NCI-H1105 (cell line): Measurements from ENCODE around the gene SRPK3.
"Not testable (repeated sequence)": the region's sequence is repeated elsewhere in the genome, so short reads cannot be mapped to it uniquely, and the experiment has no call there.

Source experiments
- DNase-seq: peaks from one replicate; lab custom pipeline; 2025; lab: John Stamatoyannopoulos, UW

SRPK3 gene

GRCh38 chrX:153745067-153745433 lies 35.8 kb upstream of the SRPK3 start:
- not testable (repeated sequence) for DNase-seq

- no peak for DNase-seq
Measured at GRCh38 chrX:153746359-153746758, 34.5 kb upstream of the SRPK3 start.

DNA sequence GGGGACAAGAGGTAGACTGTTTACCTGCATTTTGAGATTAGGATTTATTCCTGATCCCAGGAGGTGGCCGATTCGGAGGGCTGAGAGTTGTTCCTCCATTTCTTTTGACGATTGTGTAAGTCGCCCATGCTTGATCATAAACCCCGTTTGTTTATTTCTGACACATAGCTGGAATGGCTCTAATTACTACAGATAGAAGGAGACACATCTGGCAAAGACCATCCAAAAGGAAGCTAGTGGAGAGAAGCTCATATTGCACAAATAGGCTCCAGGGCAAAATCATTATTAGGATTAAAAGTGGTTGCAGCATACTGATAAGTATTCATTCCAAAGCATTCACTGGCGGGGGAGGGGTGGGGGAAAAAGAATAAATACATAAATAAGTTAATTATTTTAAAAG lies 33.9 kb upstream of the SRPK3 start:
- DNase-seq, result not testable (repeated sequence)

- DNase-seq, result not testable (repeated sequence)
Measured at GRCh38 chrX:153749017-153749416, 31.8 kb upstream of the SRPK3 start.

DNA sequence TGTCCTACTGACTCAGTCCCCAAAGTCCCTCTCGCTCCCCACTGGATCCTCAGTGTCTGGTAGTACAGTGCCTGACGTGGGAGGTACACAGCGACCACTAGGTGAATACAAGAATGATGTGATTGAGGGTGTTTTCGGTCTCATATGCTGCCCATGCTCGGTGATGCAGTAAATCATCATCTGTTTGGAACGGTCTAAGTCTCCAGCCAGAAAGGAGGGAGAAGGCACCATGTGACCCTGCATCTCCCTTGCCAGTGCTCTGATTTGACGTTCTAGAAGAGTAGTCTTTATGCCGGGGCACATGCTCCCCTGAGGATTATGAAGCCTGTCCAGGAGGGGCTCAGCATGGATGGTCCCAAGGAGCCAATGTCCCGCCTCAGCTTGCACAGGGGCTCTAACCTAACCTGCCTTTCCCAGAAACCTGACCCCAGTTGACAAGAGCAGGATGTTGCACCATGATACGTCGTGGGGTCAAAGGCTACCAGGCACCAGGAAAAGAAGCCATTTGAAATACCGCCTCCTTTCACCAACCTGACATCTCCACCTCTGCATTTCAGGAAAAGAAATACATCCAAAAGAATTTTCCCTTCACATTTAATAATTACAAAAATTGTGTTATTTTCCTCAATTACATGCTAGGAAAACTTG lies 30.6 kb upstream of the SRPK3 start:
- DNase-seq, result no peak

DNA sequence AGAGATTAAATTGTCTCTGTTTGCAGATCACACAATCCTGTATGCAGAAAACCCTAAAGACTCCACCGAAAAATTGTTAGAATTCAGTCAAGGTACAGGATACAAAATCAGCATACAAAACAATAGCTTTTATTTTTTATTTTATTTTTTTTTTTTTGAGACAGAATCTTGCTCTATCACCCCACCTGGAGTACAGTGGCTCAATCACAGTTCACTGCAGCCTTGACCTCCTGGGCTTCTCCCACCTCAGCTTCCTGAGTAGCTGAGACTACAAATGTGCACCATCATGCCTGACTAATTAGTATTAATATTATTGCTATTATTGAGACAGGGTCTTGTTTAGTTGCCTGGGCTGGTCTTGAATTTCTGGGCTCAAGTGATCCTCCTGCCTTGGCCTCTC lies 25.7 kb upstream of the SRPK3 start:
- DNase-seq, result no peak

- DNase-seq, result no peak
Measured at GRCh38 chrX:153761863-153762262, 19.0 kb upstream of the SRPK3 start.

- no peak for DNase-seq
Measured at GRCh38 chrX:153762626-153763173, 18.1 kb upstream of the SRPK3 start.

DNA sequence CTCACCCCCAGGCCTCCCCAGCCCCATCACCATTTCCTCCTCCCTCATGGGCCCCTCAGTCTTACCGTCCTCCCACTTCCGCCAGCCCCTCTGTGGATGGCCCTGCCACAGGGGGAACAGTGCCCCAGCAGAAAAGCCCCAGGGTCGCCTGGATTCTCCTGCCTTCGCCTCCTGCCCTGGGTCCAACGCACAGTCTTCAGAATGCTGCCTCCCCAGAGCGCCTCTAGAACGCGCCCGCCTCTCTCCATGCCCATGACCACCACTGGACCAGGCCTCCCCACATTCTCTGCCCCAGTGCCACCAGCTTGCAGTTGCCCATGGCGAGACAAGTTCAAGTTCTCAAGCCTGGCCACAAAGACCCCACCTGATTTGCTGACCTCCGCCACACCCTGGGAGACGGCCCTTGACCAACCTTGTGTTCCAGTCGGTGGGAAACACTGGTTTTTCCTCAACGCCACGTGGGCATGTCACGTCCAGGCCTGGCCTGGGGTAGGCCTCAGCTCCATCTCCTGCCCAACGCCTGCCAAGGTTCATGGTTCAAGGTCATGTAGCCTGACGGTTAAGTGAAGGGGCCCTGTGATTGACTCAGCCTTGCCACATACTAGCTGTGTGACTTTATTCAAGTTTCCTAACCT lies 17.4 kb upstream of the SRPK3 start:
- DNase-seq, result no peak

GRCh38 chrX:153763989-153764755 lies 16.7 kb upstream of the SRPK3 start, which contains the start of gene PLXNB3:
Gene PLXNB3, plus strand, starts transcription at chrX:153764249. Its CDS starts 1,287 bp downstream, at chrX:153765536.
- DNase-seq, result peak; percentile 91

GRCh38 chrX:153764786-153765137 lies 16.1 kb upstream of the SRPK3 start:
- no peak for DNase-seq

DNA sequence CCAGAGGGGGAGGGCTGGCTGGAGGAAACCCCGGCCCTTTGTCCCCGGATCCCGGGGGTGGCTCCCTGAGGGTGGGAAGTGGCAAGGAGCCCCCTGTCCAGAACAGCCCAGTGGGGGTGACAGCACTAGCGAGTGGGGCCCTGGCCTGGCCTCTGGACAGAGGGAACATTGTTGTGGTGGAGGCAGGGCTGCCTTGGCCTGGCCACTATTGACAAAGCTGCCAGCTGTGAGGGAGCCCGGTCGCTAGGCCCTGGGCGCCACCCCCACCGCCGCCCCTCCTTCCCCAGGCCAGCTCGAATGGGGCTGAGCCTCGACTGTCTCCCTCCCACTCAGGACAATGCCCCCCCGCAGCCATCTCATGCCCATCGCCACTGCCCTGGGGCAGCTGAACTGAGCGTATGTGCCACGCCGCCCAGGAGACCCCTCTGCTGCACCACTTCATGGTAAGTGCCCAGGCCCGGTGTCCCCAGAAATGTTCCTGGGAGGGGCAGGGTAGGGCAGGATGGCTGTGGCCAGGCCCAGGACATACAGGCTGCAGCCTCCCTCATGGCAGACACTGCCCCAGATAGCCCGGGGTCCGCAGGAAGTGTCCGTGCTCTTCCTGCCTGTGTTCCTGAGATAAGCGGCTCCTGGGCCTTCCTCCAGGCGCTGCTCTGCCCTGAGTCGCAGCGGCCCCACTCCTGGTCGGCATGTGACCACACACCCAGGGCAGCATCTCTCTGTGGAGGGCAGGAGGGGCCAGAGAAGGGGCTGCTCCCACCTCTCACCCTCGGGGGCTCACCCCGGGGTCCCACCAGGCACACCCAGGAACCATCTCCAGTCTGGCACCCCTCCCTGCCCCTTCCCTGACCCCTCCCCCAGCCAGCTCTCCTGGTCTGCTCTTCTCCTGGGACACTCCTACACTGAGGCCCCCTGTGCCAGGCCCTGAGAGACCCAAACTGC lies 15.4 kb upstream of the SRPK3 start:
- DNase-seq, result no peak

GRCh38 chrX:153766098-153766817 lies 14.6 kb upstream of the SRPK3 start:
- no peak for DNase-seq

DNA sequence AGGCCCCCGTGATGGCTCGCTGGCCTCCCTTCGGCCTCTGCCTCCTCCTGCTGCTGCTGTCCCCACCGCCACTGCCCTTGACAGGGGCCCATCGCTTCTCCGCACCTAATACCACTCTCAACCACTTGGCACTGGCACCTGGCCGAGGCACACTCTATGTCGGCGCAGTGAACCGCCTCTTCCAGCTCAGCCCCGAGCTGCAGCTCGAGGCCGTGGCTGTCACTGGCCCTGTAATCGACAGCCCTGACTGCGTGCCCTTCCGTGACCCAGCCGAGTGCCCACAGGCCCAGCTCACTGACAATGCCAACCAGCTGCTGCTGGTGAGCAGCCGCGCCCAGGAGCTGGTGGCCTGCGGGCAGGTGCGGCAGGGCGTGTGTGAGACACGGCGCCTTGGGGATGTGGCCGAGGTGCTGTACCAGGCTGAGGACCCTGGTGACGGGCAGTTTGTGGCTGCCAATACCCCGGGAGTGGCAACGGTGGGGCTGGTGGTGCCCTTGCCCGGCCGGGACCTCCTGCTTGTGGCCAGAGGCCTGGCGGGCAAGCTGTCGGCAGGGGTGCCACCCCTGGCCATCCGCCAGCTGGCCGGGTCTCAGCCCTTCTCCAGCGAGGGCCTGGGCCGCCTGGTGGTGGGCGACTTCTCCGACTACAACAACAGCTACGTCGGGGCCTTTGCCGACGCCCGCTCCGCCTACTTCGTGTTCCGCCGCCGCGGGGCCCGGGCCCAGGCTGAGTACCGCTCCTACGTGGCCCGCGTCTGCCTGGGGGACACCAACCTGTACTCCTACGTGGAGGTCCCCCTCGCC lies 13.8 kb upstream of the SRPK3 start:
- DNase-seq, result no peak

DNA sequence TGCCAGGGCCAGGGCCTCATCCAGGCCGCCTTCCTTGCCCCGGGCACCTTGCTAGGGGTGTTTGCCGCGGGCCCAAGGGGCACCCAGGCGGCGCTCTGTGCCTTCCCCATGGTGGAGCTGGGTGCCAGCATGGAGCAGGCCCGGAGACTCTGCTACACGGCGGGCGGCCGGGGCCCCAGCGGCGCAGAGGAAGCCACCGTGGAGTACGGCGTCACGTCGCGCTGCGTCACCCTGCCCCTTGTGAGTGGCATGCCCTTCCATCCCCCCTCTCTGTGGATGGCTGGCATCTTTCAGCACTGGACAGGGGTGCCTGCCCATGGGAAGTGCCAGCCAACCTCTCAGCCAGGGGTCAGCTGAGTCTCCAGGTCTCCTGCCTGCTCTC lies 13.2 kb upstream of the SRPK3 start:
- DNase-seq, result no peak

DNA sequence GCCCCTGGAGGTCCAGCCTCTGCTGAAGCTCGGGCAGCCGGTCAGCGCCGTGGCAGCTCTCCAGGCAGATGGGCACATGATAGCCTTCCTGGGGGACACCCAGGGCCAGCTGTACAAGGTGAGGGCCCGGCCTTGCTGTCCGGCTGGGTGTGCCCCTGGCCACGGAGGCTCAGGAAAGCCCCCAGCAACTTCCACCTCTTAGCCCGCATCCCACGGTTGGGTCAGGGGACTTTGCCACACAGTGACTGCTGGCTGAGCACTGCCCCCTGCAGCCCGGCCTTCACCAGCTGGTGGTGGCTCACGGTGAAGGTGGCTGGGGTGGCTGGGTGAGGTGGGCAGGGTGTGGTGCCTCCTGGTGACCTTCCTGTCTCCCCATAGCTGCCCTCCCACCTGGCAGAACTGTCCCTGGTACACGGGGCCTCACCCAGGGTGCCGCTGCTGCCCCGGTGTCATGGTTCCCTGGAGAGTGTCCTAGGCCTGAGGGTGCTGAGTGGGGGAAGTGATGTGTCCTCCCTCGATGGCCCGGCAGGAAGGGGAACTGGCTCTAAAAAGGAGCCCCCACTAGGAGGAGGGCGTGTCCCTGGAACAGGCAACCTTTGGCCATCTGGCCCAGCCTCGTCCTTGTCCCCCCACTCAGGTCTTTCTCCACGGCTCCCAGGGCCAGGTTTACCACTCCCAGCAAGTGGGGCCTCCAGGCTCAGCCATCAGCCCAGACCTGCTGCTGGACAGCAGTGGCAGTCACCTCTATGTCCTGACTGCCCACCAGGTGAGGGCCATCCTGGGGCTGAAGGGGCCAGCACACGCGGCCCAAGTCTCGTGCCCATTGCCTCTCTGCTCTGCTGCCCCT lies 12.3 kb upstream of the SRPK3 start:
- DNase-seq, result no peak

- DNase-seq, result no peak
Measured at GRCh38 chrX:153769158-153769864, 11.5 kb upstream of the SRPK3 start.

DNA sequence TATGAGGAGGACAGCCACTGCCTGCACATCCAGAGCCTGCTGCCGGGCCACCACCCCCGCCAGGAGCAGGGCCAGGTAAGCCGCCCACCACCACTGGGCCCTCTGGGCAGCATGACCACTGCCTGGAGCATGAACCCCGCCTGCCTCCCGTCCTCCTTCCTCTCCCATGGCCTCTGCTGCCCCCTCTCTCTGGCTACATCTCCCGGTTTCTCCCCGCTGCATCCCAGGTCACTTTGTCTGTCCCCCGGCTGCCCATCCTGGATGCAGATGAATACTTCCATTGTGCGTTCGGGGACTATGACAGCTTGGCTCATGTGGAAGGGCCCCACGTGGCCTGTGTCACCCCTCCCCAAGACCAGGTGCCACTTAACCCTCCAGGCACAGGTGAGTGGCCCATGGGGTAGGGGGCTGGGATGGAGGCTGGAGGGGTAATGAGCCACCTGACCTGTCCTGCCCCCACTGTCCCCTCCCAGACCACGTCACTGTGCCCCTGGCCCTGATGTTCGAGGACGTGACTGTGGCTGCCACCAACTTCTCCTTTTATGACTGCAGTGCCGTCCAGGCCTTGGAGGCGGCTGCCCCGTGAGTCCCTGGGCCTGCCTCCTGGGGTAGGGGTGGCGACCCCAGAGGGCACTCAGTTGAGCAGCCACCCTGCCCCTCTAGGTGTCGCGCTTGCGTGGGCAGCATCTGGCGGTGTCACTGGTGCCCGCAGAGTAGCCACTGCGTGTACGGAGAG lies 10.8 kb upstream of the SRPK3 start:
- no peak for DNase-seq
